ENCODE data around the gene SNAPC2. TPM values are rescaled to one million over a fixed set of nuclear protein-coding genes. Genes with fewer than 3 reads are reported as not detected.

Gene SNAPC2
- total RNA-seq, 4 donors from 2014 or later: 6.4 to 13.0 (median 9.4) TPM

DNA sequence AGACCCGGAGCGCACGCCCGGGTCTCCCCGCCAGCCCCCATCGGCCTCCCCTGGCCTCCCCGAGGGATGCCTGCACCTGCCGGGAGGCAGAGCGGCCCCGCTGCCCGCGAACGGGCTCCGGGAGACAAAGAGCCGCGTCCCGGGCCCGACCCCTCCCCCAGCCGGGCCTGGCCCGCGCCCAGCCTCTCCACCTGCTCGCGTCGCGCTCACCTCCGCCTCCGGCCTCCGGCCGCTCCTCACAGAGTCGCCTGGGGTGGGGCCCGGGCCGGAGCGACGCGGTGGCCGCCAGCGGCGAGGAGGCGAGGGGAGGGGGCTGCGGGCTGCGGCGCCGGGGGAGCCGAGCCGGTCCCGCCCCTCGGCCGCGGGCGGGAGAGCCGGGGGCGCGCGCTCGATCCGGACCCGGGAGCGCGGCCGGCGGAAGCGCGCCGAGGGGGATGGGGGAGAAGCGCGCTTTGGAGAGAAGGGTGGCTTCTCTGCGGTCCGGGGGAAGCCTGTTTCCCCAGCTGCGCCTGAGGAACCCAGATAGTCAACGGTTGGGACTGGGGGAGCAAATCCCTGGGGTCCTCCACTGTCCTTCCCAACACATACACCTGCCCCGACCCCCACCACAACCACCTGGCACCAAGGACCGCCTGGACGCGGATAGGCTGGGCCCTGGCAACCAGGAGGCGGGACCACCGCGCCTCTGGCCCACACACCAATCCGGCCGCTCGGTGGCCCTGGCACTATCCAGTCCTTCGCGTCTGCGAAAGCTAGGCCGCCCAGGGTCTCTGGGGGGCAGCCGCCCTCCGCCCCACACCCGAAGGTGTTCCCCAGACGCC is 45.9 kb upstream of the SNAPC2 start, which contains the start of gene PRR36:
PRR36 (minus strand) TSS at position 315 of the 821 bp plus-strand sequence. CDS start 701 bp downstream, outside the sequence.
- no peak for TF ChIP-seq CTCF (IDR thresholded peaks at IDR 0.05; ENCODE audit: low read depth)

- TF ChIP-seq CTCF (IDR thresholded peaks at IDR 0.05; ENCODE audit: low read depth): no peak
These were observed 45.3 kb upstream of the SNAPC2 start for GRCh38 chr19:7874897-7875273.

DNA sequence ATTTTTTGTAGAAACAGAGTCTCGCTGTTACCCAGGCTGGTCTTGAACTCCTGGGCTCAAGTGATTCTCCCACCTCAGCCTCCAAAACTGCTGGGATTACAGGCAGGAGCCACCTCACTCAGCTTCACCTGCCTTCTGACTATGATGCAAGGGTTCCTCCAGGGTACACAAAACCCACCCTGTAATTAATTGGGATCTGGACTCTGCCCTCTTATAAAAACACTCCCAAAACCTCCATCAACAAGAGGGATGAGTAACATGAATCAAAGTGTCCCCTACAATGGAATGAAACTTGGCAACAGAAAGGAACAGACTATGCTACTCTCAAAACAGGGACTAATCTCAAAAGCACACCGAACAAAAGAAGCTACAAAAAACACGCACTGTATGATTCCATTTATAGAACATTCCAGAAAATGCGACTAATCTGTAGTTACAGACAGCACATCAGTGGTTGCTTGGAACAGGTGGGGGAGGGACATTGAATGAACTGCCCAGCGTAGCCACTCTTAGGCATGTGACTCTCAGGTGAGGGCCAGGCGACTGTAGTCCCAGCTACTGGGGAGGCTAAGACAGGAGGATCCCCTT is 42.8 kb upstream of the SNAPC2 start:
- no peak for TF ChIP-seq CTCF (IDR thresholded peaks at IDR 0.05; ENCODE audit: low read depth)

DNA sequence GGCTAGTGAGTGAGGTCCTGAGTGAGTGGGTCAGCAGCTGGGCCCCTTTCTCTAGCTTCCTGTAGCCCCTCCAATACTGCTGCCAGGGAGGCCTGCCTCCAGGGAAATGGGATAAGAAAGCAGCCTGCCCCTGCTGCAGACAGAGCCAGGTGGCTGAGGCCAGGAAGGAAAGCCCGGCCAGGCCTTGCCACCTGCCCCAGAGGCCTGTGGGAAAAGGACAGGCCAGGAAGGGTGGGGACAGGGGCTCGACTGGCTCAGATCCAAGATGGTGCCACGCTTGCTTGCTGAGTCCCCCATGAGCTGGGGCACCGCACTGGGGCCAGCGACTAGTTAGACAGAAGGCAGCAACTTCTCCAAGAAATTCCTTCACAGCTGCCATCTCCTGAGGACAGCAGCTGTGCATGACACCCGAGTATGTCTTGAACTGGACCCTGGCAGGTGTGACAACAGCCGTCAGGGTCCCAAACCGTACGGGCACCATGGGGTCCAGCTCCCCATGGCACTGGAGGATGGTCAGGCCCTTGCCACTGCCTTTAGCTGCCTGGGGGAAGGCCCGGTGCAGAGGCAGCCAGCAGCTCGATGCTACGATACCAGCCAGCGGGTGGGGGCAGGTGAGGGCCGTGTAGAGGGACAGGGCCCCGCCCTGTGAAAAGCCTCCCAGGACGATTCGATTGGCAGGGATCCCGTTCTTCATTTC is 40.9 kb upstream of the SNAPC2 start:
- TF ChIP-seq CTCF (IDR thresholded peaks at IDR 0.05; ENCODE audit: low read depth): no peak

- no peak for TF ChIP-seq CTCF (IDR thresholded peaks at IDR 0.05; ENCODE audit: low read depth)
These were observed 40.3 kb upstream of the SNAPC2 start for GRCh38 chr19:7879836-7880235.

GRCh38 chr19:7881910-7882309 is 38.2 kb upstream of the SNAPC2 start:
- no peak for TF ChIP-seq CTCF (IDR thresholded peaks at IDR 0.05; ENCODE audit: low read depth)

DNA sequence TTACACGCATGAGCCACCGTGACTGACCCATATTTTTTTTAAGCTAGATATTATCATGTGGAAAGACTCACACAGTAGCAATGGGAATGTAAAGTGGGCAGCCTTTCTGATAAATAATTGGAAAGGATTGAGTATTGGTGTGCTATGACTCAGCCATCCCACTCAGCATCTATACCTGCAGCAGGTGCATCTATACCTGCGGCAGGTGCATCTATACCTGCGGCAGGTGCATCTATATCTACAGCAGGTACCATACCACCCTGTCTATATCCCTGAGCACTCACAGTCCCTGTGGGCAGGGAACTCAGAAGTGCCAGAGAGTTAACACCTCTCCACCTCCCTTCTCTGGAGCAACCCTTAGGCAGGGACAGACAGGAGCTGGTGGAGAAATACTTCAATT is 37.0 kb upstream of the SNAPC2 start:
- TF ChIP-seq CTCF (IDR thresholded peaks at IDR 0.05; ENCODE audit: low read depth): no peak

All from subcutaneous adipose tissue (tissue), 4 donors.